ENCODE measurements around the gene LEP.
A peak's percentile ranks its signal among the peaks of the same experiment; 100 is the strongest.
"Not testable (repeated sequence)": the region's sequence is repeated elsewhere in the genome, so short reads cannot be mapped to it uniquely, and the experiment has no call there.

LEP gene

DNA sequence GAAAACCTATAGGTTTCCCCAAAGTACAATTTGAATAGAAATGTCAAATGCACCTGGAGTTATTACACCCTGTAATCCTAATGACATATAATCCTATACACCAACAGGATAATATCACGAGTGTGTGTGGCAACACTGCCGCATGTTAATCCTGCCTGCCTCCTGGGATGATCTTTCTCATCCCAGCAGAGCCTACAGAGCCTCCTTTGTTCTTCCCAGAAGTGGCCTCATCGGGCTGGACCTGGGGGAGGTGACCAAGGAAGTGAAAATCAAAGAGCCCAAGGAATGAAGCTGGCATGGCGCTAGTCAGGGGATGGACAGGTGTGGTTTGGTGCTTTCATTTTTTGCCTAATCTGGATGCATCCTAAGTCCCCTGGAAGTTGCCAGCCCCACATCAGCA, 29.5 kb upstream of the LEP start:
- DNase-seq, result no peak

- no peak for DNase-seq
Measured at GRCh38 chr7:128214463-128214862, 26.6 kb upstream of the LEP start.

GRCh38 chr7:128215281-128215680, 25.8 kb upstream of the LEP start:
- DNase-seq, result no peak

- no peak for DNase-seq
Measured at GRCh38 chr7:128215739-128216138, 25.3 kb upstream of the LEP start.

- DNase-seq, result peak; percentile 74
Measured at GRCh38 chr7:128217030-128217805, 23.9 kb upstream of the LEP start.

- DNase-seq, result no peak
Measured at GRCh38 chr7:128217967-128218652, 23.0 kb upstream of the LEP start.

DNA sequence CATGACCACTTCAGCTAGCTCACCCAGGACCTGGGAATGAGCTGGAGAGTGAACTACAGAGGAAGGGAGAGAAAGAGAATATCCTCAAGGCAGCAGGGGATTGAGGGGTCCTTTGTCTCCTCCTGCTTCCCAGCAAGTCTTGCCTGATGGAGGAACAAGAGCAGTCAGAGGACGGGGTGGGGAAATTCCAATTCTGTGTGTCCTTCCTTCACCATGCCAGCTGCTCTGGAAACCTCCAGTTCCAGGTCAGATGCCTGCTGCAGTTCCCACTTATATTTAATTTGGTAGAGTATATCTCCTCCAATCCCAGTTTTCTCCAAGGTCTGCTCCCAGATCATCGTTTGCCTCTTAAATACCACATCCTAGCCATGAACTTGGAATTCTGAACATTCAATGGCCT, 21.4 kb upstream of the LEP start:
- DNase-seq, result no peak

DNA sequence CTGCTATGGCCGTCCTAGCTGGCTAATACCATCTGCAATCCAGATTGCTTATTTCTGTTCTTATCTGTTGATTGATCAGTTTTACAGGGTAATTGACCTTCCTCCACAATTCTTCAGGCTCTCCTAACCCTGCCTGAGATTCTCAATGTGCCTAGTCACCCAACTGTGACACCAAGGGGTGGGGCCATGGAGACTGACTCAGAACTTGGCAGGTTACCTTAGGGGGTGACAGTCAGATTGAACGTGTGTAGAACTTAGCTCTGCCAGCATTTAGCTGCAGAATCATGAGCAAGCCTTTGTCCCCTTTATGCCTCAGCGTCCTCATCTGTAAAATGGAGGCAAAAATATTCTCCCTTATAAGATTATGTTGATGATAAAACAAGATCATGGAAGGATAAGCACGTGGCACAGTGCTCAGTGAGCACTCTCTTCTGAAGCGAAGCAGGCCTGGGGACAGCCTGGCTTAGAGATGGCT, 19.1 kb upstream of the LEP start:
- peak; percentile 27 for DNase-seq

GRCh38 chr7:128226132-128226980, 14.7 kb upstream of the LEP start:
- DNase-seq, result no peak

- no peak for DNase-seq
Measured at GRCh38 chr7:128227271-128227670, 13.8 kb upstream of the LEP start.

DNA sequence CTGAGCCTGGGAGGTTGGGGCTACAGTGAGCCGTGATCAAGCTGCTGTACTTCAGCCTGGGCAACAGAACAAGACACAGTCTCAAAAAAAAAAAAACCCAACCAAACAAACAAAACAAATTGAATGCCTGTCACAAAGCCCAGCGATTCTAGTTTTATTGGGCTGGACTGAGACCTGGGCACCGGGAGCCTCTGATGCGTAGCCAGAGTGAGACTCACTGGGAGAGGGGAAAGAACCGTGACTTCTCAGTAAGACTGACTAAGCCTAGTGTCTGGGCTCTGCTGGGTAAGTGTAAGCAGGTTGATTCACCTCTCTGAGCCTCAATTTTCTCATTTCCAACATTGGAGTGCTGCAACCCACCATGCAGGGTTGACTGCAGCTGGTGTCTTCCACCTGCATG, 10.1 kb upstream of the LEP start:
- DNase-seq, result no peak

DNA sequence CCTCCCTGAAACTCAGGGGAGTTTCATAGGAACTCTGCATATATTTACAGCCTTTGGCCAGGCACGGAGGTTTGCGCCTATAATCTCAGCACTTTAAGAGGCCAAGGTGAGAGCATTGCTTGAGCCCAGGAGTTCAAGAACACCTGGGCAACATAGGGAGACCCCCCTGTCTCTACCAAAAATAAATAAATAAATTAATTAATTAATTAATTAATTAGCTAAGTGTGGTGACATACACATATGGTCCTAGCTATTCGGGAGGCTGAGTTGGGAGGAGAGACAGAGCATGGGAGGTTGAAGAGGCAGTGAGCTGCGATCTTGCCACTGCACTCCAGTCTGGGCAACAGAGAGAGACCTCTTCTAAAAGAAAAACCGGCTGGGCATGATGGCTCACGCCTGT, 9.4 kb upstream of the LEP start:
- no peak for DNase-seq

DNA sequence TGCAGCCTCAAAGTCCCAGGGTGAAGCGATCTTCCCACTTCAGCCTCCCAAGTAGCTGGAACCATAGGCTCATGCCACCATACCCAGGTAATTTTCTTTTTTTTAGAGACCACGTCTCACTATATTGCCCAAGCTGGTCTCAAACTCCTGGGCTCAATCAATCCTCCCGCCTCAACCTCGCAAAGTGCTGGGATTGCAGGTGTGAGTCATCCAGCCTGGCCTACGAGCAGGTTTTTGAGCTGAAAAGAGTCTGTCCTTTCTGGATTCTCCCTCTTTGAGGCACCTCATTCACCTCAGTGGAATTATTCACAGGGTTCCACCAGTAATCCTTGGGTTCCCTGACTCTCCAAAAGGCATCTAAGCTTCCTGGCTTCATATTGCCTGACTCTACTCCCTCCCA, 7.6 kb upstream of the LEP start:
- DNase-seq, result no peak

DNA sequence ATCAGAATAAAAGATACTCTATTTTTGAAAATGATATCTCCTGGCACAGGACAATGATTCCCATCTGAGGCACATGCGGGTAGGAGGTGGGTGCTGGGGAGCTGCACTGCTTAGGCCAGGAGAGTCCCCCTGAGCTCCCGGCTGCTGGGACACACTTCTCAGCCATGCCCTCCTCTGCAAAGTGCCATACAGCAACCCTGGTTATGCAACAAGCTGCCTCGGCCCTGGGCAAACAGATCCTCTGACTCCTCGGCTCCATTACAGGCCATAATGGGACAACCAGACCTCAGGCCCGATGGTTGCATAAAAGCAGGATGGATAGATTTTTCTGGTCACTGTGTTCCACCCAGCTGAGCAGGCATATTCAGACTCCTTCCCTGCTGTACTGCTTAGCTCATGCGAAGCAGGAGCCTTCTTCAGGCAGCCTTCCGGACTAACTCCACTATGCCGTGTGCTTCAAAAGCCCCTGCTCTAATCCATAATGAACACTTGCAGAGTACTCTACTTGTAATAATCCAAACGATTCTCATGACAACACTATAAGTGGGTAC, 6.5 kb upstream of the LEP start:
- no peak for DNase-seq

DNA sequence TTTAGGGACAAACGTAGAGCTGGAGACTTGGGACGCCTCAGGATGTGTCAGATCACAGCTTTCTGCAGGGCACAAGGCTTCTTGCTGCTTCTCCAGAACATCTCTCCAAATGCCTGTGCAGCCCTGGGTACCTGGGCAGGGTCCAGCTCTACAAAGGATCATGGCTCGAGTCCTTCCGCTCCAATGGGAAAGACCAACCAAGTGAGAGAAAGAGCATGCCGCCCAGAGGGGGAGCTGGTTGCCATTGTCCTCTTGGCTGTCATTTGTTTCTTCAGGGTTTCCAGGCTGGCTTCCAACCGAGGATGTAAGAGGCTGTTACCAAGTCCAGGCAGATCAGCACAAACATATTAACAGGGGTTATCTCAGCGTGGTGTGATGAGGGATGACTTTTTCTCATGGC, 5.6 kb upstream of the LEP start:
- no peak for DNase-seq

- DNase-seq, result peak; percentile 79
Measured at GRCh38 chr7:128236924-128237586, 4.0 kb upstream of the LEP start.

- not testable (repeated sequence) for DNase-seq
Measured at GRCh38 chr7:128239146-128239545, 1.9 kb upstream of the LEP start.

GRCh38 chr7:128242661-128243060, 1.6 kb downstream of the LEP start:
- no peak for DNase-seq

GRCh38 chr7:128243273-128243672, 2.2 kb downstream of the LEP start:
- DNase-seq, result no peak

GRCh38 chr7:128244861-128245260, 3.8 kb downstream of the LEP start:
- no peak for DNase-seq

DNA sequence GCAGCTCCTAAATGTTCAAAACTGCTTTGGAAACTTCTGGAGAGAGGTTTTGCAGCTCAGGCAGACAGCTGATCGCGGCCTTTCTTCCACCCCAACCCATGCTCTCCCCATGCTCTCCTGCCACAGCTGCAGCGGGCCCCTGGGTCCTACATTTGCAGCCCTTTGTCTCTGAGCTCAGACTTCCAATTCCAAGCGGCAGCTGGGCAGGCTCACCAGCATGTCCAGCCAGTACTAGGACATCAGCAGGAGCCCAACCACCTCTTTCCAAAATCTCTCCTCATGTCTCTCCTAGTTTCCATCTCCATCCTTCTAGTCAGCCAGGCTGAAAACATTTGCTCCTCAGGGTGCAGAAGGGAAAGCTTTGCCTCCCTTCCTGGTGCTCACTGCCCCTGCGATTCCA, 6.0 kb downstream of the LEP start:
- DNase-seq, result no peak

DNA sequence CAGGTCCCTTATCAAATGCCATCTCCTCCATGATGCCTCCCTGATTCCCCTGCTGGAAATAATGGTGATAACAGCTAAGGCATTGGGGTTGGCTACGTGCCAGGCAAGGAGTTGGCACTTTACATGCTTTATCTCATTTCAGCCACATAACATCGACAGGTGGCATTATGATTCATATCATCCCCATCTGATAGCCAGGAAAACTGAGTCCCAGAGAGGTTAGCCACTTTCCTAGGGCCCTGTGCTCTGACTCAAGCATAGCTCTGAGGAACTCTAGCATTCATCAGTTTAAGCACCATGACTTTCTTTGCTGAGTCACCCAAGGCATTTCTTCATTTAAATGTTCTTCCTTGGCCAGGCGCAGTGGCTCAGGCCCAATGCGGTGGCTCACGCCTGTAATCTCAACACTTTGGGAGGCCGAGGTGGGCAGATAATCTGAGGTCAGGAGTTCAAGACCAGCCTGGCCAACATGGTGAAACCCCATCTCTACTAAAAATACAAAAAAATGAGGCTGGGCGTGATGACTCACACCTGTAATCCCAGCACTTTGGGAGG, 6.6 kb downstream of the LEP start:
- peak; percentile 36 for DNase-seq

Data from CD4-positive, alpha-beta T cell treated with Interleukin-15 for 1 hour (primary cell).